Measurements from ENCODE around the gene GABRR3.

- no peak for TF ChIP-seq CTCF (IDR thresholded peaks at IDR 0.05; ENCODE audit: insufficient read depth, low read length)
- no peak for TF ChIP-seq POLR2AphosphoS5 (IDR thresholded peaks at IDR 0.05; ENCODE audit: low read depth)
- no peak for TF ChIP-seq REST (IDR thresholded peaks at IDR 0.05; ENCODE audit: insufficient replicate concordance, low read depth)
Measured at GRCh38 chr3:98068824-98069223, 33.7 kb upstream of the GABRR3 start.

Measured in HL-60 (cell line).